ENCODE results near the gene ZNF430. TPM values are rescaled to one million over a fixed set of nuclear protein-coding genes. Genes with fewer than 3 reads are reported as not detected.

ZNF430 gene
- total and polyA plus RNA-seq, 9 of the 15 experiments (the other 6 are each of a cell fraction or from before 2014, with no cell fraction given), result 4.7 to 15.4 (median 9.4) TPM

- TF ChIP-seq POU5F1 (IDR thresholded peaks at IDR 0.05; ENCODE audit: borderline replicate concordance, low read depth, low read length, partially characterized antibody), result no peak
- no peak for TF ChIP-seq SRSF3 (IDR thresholded peaks at IDR 0.05; ENCODE audit: insufficient read depth, low read length)
- TF ChIP-seq TBP (optimal IDR thresholded peaks at IDR 0.05; ENCODE audit: low read depth, low read length), result peak; percentile 76
- no peak for TF ChIP-seq FOXK2 (conservative IDR thresholded peaks at IDR 0.05 in 1 of 2, IDR thresholded peaks at IDR 0.05 in 1 of 2; ENCODE audit: low read depth in 2 of 2)
- no peak for TF ChIP-seq C11orf30 (IDR thresholded peaks at IDR 0.05; ENCODE audit: low read depth)
- no peak for TF ChIP-seq ZNF589 (CRISPR knock-in tag; IDR thresholded peaks at IDR 0.05; ENCODE audit: low read depth)
- no peak for TF ChIP-seq DIDO1 (tag; IDR thresholded peaks at IDR 0.05; ENCODE audit: low read depth)
- no peak for TF ChIP-seq BRCA1 (IDR thresholded peaks at IDR 0.05)
- no peak for TF ChIP-seq BRCA1 (CRISPR knock-in tag; IDR thresholded peaks at IDR 0.05)
- no peak for TF ChIP-seq ZNF280B (CRISPR knock-in tag; IDR thresholded peaks at IDR 0.05)
- TF ChIP-seq ZNF79 (CRISPR knock-in tag; IDR thresholded peaks at IDR 0.05; ENCODE audit: low read depth), result no peak
- TF ChIP-seq NR3C1 (CRISPR knock-in tag; IDR thresholded peaks at IDR 0.05), result no peak
- no peak for TF ChIP-seq TCF7L2 (IDR thresholded peaks at IDR 0.05; ENCODE audit: low read depth, low read length)
- no peak for TF ChIP-seq ZNF584 (CRISPR knock-in tag; IDR thresholded peaks at IDR 0.05; ENCODE audit: low read depth)
- TF ChIP-seq TCF7 (IDR thresholded peaks at IDR 0.05; ENCODE audit: borderline replicate concordance), result no peak
- peak; percentile 92 for TF ChIP-seq RBFOX2 (IDR thresholded peaks at IDR 0.05; ENCODE audit: low read depth, low read length)
- 0 out of 2 replicates have a peak, but pooled peaks have one; percentile 77 for TF ChIP-seq MBD2 (IDR thresholded peaks at IDR 0.05; ENCODE audit: borderline replicate concordance, low read depth)
- TF ChIP-seq PRMT5 (CRISPR knock-in tag; IDR thresholded peaks at IDR 0.05), result no peak
- TF ChIP-seq JUNB (CRISPR knock-in tag; conservative IDR thresholded peaks at IDR 0.05), result no peak
- TF ChIP-seq NRF1 (conservative IDR thresholded peaks at IDR 0.05 in 1 of 2, IDR thresholded peaks at IDR 0.05 in 1 of 2), result peak in 1 of 2 experiments; percentile 58
- no peak for TF ChIP-seq GABPB1 (CRISPR knock-in tag; IDR thresholded peaks at IDR 0.05)
- TF ChIP-seq FOXA1 (IDR thresholded peaks at IDR 0.05; ENCODE audit: borderline replicate concordance), result no peak
- TF ChIP-seq, protein P1, sequence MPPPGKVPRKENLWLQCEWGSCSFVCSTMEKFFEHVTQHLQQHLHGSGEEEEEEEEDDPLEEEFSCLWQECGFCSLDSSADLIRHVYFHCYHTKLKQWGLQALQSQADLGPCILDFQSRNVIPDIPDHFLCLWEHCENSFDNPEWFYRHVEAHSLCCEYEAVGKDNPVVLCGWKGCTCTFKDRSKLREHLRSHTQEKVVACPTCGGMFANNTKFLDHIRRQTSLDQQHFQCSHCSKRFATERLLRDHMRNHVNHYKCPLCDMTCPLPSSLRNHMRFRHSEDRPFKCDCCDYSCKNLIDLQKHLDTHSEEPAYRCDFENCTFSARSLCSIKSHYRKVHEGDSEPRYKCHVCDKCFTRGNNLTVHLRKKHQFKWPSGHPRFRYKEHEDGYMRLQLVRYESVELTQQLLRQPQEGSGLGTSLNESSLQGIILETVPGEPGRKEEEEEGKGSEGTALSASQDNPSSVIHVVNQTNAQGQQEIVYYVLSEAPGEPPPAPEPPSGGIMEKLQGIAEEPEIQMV (tag; conservative IDR thresholded peaks at IDR 0.05; ENCODE audit: low read depth), result no peak
- TF ChIP-seq U2AF1 (optimal IDR thresholded peaks at IDR 0.05; ENCODE audit: low read depth, low read length), result no peak
- TF ChIP-seq KDM4B (IDR thresholded peaks at IDR 0.05; ENCODE audit: borderline replicate concordance in 2 of 2, low read depth in 1 of 2), result no peak
- no peak for TF ChIP-seq GABPB2 (CRISPR knock-in tag; conservative IDR thresholded peaks at IDR 0.05)
- TF ChIP-seq HNRNPK (IDR thresholded peaks at IDR 0.05; ENCODE audit: low read depth, low read length, poor library complexity, severe bottlenecking), result no peak
Observed at GRCh38 chr19:21082011-21082975, 61.8 kb downstream of the ZNF430 start, which contains the start of gene ZNF714 (continued).

Measured in K562 (cell line).